ENCODE measurements around the gene MAPK8. TPM values are rescaled to one million over a fixed set of nuclear protein-coding genes. Genes with fewer than 3 reads are reported as not detected.

MAPK8 gene
- total and polyA plus RNA-seq, 4 donors, result 9.1 to 142 (median 24.2) TPM

- H3K27ac ChIP-seq (ENCODE audit: low read depth in 1 of 2, low read length in 1 of 2), result no peak overlapping the region
- H3K27me3 ChIP-seq (ENCODE audit: control insufficient read depth in 3 of 3, insufficient read depth in 3 of 3, low read length in 2 of 3), result no peaks in the 10 kb centered on the region
- TF ChIP-seq, protein P1, sequence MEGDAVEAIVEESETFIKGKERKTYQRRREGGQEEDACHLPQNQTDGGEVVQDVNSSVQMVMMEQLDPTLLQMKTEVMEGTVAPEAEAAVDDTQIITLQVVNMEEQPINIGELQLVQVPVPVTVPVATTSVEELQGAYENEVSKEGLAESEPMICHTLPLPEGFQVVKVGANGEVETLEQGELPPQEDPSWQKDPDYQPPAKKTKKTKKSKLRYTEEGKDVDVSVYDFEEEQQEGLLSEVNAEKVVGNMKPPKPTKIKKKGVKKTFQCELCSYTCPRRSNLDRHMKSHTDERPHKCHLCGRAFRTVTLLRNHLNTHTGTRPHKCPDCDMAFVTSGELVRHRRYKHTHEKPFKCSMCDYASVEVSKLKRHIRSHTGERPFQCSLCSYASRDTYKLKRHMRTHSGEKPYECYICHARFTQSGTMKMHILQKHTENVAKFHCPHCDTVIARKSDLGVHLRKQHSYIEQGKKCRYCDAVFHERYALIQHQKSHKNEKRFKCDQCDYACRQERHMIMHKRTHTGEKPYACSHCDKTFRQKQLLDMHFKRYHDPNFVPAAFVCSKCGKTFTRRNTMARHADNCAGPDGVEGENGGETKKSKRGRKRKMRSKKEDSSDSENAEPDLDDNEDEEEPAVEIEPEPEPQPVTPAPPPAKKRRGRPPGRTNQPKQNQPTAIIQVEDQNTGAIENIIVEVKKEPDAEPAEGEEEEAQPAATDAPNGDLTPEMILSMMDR (IDR thresholded peaks at IDR 0.05; ENCODE audit: control extremely low read depth, extremely low read depth), result no peak
- no peak overlapping the region for H3K9ac ChIP-seq (ENCODE audit: insufficient read depth in 1 of 2, low read length in 2 of 2)
- ATAC-seq (ENCODE audit: insufficient read depth, low FRiP score) (no peak), DNase-seq (no peak)
- 93 to 100% methylated on average over 1 of the region's 1 CpG for WGBS, 2 donors
- no peak overlapping the region for H3K4me3 ChIP-seq
- H3K4me1 ChIP-seq (ENCODE audit: control insufficient read depth in 5 of 5, insufficient read depth in 5 of 5, low read length in 5 of 5), result peaks cover 0 to 13% (median 0%) of the 10 kb centered on the region in 5 donors
- H3K36me3 ChIP-seq (ENCODE audit: control insufficient read depth in 4 of 4, insufficient read depth in 4 of 4, low read length in 4 of 4), result peaks cover 0 to 22% (median under 1%) of the 10 kb centered on the region in 4 donors
- H3K9me3 ChIP-seq (ENCODE audit: control insufficient read depth in 4 of 4, insufficient read depth in 3 of 4, low read length in 3 of 4), result peaks cover 0 to 13% (median 1%) of the 10 kb centered on the region in 4 donors
These were observed 26.4 kb downstream of the MAPK8 start for GRCh38 chr10:48332871-48333216.

- no peak overlapping the region for H3K4me3 ChIP-seq
- no peak overlapping the region for H3K27ac ChIP-seq (ENCODE audit: low read depth in 1 of 2, low read length in 1 of 2)
- DNase-seq, result peak in 1 of 3 donors; percentile 20
- no peaks in the 10 kb centered on the region for H3K27me3 ChIP-seq (ENCODE audit: control insufficient read depth in 3 of 3, insufficient read depth in 3 of 3, low read length in 2 of 3)
- H3K9me3 ChIP-seq (ENCODE audit: control insufficient read depth in 4 of 4, insufficient read depth in 3 of 4, low read length in 3 of 4), result peaks cover 0 to 13% (median 1%) of the 10 kb centered on the region in 4 donors
- H3K9ac ChIP-seq (ENCODE audit: insufficient read depth in 1 of 2, low read length in 2 of 2), result no peak overlapping the region
- TF ChIP-seq, protein P1 (IDR thresholded peaks at IDR 0.05; ENCODE audit: control extremely low read depth, extremely low read depth), result no peak
- no peak for ATAC-seq (ENCODE audit: insufficient read depth, low FRiP score)
- H3K4me1 ChIP-seq (ENCODE audit: control insufficient read depth in 5 of 5, insufficient read depth in 5 of 5, low read length in 5 of 5), result peaks cover 0 to 13% (median 0%) of the 10 kb centered on the region in 5 donors
- H3K36me3 ChIP-seq (ENCODE audit: control insufficient read depth in 4 of 4, insufficient read depth in 4 of 4, low read length in 4 of 4), result peaks cover 0 to 22% (median under 1%) of the 10 kb centered on the region in 4 donors
- 74 to 84% methylated on average over 6 of the region's 6 CpGs for WGBS, 2 donors
These were observed 27.4 kb downstream of the MAPK8 start for GRCh38 chr10:48333856-48334255.

DNA sequence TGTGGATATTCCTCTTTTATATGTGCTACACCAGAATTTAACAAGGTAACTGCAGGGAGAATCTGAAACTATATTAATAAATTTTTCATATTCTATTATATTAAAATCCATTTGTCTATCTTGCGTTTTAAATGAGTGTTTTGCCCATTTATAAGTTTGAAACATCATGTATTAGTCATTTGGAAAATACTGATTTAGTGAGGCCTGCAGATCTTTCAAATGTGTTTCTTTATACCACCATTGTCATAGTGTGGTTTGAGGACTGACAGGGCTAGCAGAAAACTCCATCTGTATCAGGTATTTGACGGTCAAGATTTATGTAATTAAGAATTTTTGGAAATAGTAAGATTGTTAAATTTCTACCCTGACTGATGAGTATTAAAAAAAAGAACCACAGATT lies 29.3 kb downstream of the MAPK8 start:
- 95 to 97% methylated on average over 2 of the region's 2 CpGs for WGBS, 2 donors
- no peak overlapping the region for H3K9ac ChIP-seq (ENCODE audit: insufficient read depth in 1 of 2, low read length in 2 of 2)
- no peak for ATAC-seq (ENCODE audit: insufficient read depth, low FRiP score)
- no peak overlapping the region for H3K4me3 ChIP-seq
- peaks cover 0 to 20% (median under 1%) of the 10 kb centered on the region in 4 donors for H3K36me3 ChIP-seq (ENCODE audit: control insufficient read depth in 4 of 4, insufficient read depth in 4 of 4, low read length in 4 of 4)
- peaks cover 0 to 13% (median 1%) of the 10 kb centered on the region in 4 donors for H3K9me3 ChIP-seq (ENCODE audit: control insufficient read depth in 4 of 4, insufficient read depth in 3 of 4, low read length in 3 of 4)
- no peak overlapping the region for H3K27ac ChIP-seq (ENCODE audit: low read depth in 1 of 2, low read length in 1 of 2)
- H3K4me1 ChIP-seq (ENCODE audit: control insufficient read depth in 5 of 5, insufficient read depth in 5 of 5, low read length in 5 of 5), result peaks cover 0 to 12% (median 0%) of the 10 kb centered on the region in 5 donors
- no peaks in the 10 kb centered on the region for H3K27me3 ChIP-seq (ENCODE audit: control insufficient read depth in 3 of 3, insufficient read depth in 3 of 3, low read length in 2 of 3)
- DNase-seq, result no peak
- TF ChIP-seq, protein P1 (IDR thresholded peaks at IDR 0.05; ENCODE audit: control extremely low read depth, extremely low read depth), result no peak
